WTC11 (cell line): ENCODE results near the gene GP9. TPM values are rescaled to one million over a fixed set of nuclear protein-coding genes. Genes with fewer than 3 reads are reported as not detected.

ENCODE experiments used
- ATAC-seq: fragments of 200-7000 bp; cut with Tn5 transposase; 2 replicates; pipeline ENCODE4 v1.10.0; 2021; ENCODE audit warnings: mild to moderate bottlenecking, moderate library complexity
- CTCF ChIA-PET: fragments of 300-600 bp; sonication (Branson Sonifier 250); formaldehyde crosslinking; loops from one replicate; lab custom pipeline; 2021; ENCODE audit warnings: antibody characterized with exemption; lab: Charles Lee
- POLR2A ChIA-PET: fragments of 350-600 bp; sonication (Branson Sonifier 250); formaldehyde crosslinking; loops from one replicate; lab custom pipeline; 2021; ENCODE audit warnings: antibody characterized with exemption; lab: Charles Lee
- DNase-seq: peaks from one replicate; pipeline ENCODE4 v3.0.0; 2021; ENCODE audit warnings: low spot score
- H3K27ac Mint-ChIP-seq: 2 replicates; pipeline ENCODE4 v1.8.0; 2021; ENCODE audit warnings: mixed read lengths
- H3K27me3 Mint-ChIP-seq: 2 replicates; pipeline ENCODE4 v1.8.0; 2021; ENCODE audit warnings: low read depth, mild to moderate bottlenecking, moderate library complexity, mixed read lengths
- H3K36me3 Mint-ChIP-seq: 2 replicates; pipeline ENCODE4 v1.8.0; 2021; ENCODE audit warnings: mixed read lengths
- H3K4me1 Mint-ChIP-seq: 2 replicates; pipeline ENCODE4 v1.8.0; 2022; ENCODE audit warnings: mixed read lengths
- H3K4me3 Mint-ChIP-seq: 2 replicates; pipeline ENCODE4 v1.8.0; 2021; ENCODE audit warnings: mild to moderate bottlenecking, moderate library complexity, mixed read lengths
- H3K9me3 Mint-ChIP-seq: 2 replicates; pipeline ENCODE4 v1.8.0; 2021; ENCODE audit warnings: mixed read lengths
- AFF4 ChIP-seq: sonication (generic); formaldehyde crosslinking; IDR thresholded peaks from 2 replicates; pipeline ENCODE4 v1.8.1; 2023; ENCODE audit warnings: mild to moderate bottlenecking, missing genetic modification reagents, borderline replicate concordance
- ARID4B ChIP-seq: sonication (generic); formaldehyde crosslinking; IDR thresholded peaks from 2 replicates; pipeline ENCODE4 v1.8.0; 2023; ENCODE audit warnings: missing genetic modification reagents, mild to moderate bottlenecking, borderline replicate concordance
- E2F1 ChIP-seq: sonication (generic); formaldehyde crosslinking; IDR thresholded peaks from 2 replicates; pipeline ENCODE4 v1.8.0; 2022; ENCODE audit warnings: mild to moderate bottlenecking, missing genetic modification reagents
- ELF4 ChIP-seq: sonication (generic); formaldehyde crosslinking; IDR thresholded peaks from 2 replicates; pipeline ENCODE4 v1.8.1; 2022; ENCODE audit warnings: low read depth, mild to moderate bottlenecking, moderate library complexity, missing genetic modification reagents
- FOXP1 ChIP-seq: sonication (generic); formaldehyde crosslinking; IDR thresholded peaks from 2 replicates; pipeline ENCODE4 v1.8.0; 2022; ENCODE audit warnings: missing genetic modification reagents, mild to moderate bottlenecking, moderate library complexity, borderline replicate concordance
- IRF2 ChIP-seq: sonication (generic); formaldehyde crosslinking; IDR thresholded peaks from 2 replicates; pipeline ENCODE4 v1.8.0; 2022; ENCODE audit warnings: low read depth, missing genetic modification reagents, borderline replicate concordance
- NFYB ChIP-seq: sonication (generic); formaldehyde crosslinking; conservative IDR thresholded peaks from 2 replicates; pipeline ENCODE4 v1.8.0; 2022; ENCODE audit warnings: low read depth, missing genetic modification reagents
- SMAD4 ChIP-seq: sonication (generic); formaldehyde crosslinking; IDR thresholded peaks from 2 replicates; pipeline ENCODE4 v1.8.0; 2022; ENCODE audit warnings: mild to moderate bottlenecking, missing genetic modification reagents
- SP1 ChIP-seq: sonication (generic); formaldehyde crosslinking; conservative IDR thresholded peaks from 2 replicates; pipeline ENCODE4 v1.8.1; 2022; ENCODE audit warnings: missing genetic modification reagents
- ZNF138 ChIP-seq: sonication (generic); formaldehyde crosslinking; conservative IDR thresholded peaks from 2 replicates; pipeline ENCODE4 v1.8.1; 2022; ENCODE audit warnings: mild to moderate bottlenecking, moderate library complexity, missing genetic modification reagents
- ZNF219 ChIP-seq: sonication (generic); formaldehyde crosslinking; IDR thresholded peaks from 2 replicates; pipeline ENCODE4 v1.8.0; 2023; ENCODE audit warnings: missing genetic modification reagents, mild to moderate bottlenecking, borderline replicate concordance
- ZNF425 ChIP-seq: fragments of 250-450 bp; sonication (Bioruptor Pico); conservative IDR thresholded peaks from 2 replicates; pipeline ENCODE4 v1.9.0; 2021; ENCODE audit warnings: mild to moderate bottlenecking
- ZSCAN18 ChIP-seq: fragments of 250-450 bp; sonication (Bioruptor Pico); IDR thresholded peaks from 2 replicates; pipeline ENCODE4 v2.1.2; 2022; ENCODE audit warnings: mild to moderate bottlenecking, moderate library complexity
- total RNA-seq: library from RNA; stranded (reverse); gene quantifications from 3 replicates; pipeline ENCODE4 v1.2.3, GENCODE V29; 2021

GP9 gene
- total RNA-seq, 1 experiment from 2014 or later, result not detected

- no peaks in the 10 kb centered on the region for H3K36me3 Mint-ChIP-seq
- CTCF ChIA-PET, result interaction anchor here (0.9 kb wide), 1 partner anchor 25 kb away, joined by 3 read pairs; no protein-coding TSS in a partner anchor
- peaks cover 28% of the 10 kb centered on the region for H3K27me3 Mint-ChIP-seq
- H3K9me3 Mint-ChIP-seq, result 0 out of 2 replicates have a peak, but pooled peaks cover 1% of the 10 kb centered on the region
- POLR2A ChIA-PET, result no interaction called here
- no peak overlapping the region for H3K4me3 Mint-ChIP-seq
- no peak for ATAC-seq
- DNase-seq, result no peak
- TF ChIP-seq ARID4B (CRISPR knock-in tag) (no peak), IRF2 (CRISPR knock-in tag) (no peak), SP1 (no peak), AFF4 (CRISPR knock-in tag) (no peak), FOXP1 (CRISPR knock-in tag) (no peak), ZNF219 (no peak), E2F1 (CRISPR knock-in tag) (no peak), ZNF425 (no peak)
- H3K4me1 Mint-ChIP-seq, result peaks cover 1% of the 10 kb centered on the region; the same call in 1 of the 2 replicates
- H3K27ac Mint-ChIP-seq, result no peak overlapping the region
Measured at GRCh38 chr3:129021140-129021551, 39.4 kb upstream of the GP9 start.

- POLR2A ChIA-PET, result no interaction called here
- ATAC-seq (no peak), DNase-seq (no peak)
- TF ChIP-seq ZSCAN18 (CRISPR knock-in tag) (no peak), ELF4 (no peak), SMAD4 (CRISPR knock-in tag) (no peak), NFYB (CRISPR knock-in tag) (no peak), ZNF138 (CRISPR knock-in tag) (no peak)
- Mint-ChIP-seq H3K27me3 (peaks cover 37% of the 10 kb centered on the region), H3K4me1 (peaks cover 5% of the 10 kb centered on the region; the same call in 1 of the 2 replicates), H3K9me3 (0 out of 2 replicates have a peak, but pooled peaks cover 6% of the 10 kb centered on the region), H3K4me3 (no peak overlapping the region), H3K27ac (no peak overlapping the region), H3K36me3 (no peaks in the 10 kb centered on the region)
- CTCF ChIA-PET, result interaction anchor here (1.1 to 5.7 kb wide), 2 partner anchors 15 to 52 kb away, joined by 3 to 25 read pairs; no protein-coding TSS in a partner anchor
Measured at GRCh38 chr3:129022114-129023007, 38.2 kb upstream of the GP9 start.
